ENCODE measurements around the gene TPMT.
"Not testable (repeated sequence)": the region's sequence is repeated elsewhere in the genome, so short reads cannot be mapped to it uniquely, and the experiment has no call there.

TPMT gene

DNA sequence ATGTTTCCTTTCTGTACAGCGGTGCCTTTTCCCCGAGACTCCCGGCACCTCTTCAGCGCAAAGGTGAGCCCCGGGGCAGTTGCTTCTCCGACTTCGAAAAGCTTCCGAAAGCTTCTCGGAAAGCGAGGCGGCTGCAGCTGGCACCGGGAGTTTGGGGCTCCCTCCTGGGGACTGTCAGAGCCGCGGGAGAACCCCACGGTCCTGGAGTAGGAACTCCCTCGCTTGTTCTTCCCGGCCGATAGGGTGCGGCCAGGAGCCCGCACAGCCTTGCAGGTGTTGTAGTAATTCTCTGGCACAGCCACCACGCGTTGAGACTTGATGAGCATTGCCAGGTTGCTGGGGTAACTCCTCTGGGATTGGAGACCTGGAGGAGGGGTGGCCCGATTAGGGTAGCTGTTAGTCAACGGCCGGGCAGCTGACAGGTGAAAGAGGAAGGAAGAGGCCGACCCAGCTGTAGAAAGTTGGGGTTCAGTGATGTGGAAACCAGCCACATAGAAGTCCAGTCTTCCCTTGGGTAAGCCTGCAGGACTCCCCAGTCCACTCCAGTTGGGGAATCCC lies 1.1 kb upstream of the TPMT start:
- DNase-seq (ENCODE audit: low read depth in 2 of 3, low spot score in 1 of 3): peak in 2 of 3 donors; percentile 26 to 34

DNA sequence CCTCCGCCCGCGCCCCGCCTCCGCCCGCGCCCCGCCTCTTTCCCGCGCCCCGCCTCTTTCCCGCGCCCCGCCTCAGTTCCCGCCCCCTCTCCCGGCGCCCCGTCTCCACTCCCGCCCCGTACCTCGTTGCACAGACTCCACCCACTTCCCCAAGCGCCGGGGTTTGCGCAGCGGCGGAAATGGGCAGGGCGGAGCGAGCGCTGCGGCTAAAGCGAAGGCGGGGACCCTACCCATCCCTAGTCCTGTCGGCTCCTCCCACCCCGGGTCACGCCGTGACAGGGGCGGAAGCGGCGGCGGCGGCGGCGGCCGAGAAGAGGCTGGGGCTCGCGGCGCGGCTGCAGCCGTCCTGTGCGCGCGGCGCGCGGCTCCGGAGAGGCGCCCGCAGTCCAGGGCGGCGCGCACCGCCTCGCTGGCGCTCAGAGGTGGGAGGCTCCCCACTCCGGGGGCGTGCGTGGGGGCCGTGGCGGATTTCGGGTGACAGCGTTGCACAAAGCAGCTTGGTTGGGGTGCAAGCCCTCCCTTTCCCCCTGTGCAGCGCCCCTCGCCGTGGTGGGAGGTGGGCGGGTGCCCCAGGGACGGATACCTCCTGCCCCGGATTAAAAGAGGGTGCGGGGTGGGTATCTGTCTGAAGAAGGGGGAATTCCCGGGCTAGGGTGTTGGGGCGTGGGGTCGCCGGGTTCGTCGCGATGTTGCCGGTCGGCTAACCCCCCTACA lies 430 bp upstream of the TPMT start, which contains the start of gene KDM1B:
Gene KDM1B (plus strand): TSS at position 273 of the 714 bp plus-strand sequence. CDS start 4,474 bp downstream, outside the sequence.
- DNase-seq (ENCODE audit: low read depth in 2 of 3, low spot score in 1 of 3): peak; percentile 96 to 98 (median 97)

DNA sequence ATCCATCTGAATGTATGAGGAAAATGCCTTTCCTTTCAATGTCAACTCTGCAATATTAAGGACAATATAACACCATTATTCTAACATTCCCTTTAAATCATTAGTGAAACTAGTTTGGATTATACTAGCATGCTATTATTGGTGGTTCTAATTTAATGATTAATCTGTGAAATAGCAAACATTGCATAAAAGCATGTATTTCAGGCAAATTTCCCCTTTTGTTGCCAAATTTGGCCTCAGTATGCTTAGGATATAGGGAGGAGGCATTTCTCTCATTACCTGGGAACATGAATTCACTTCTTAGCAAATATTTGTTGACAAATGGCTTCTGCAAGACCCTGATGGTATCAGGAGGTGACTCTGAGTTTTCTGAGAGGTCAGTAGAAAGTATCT lies 1.6 kb downstream of the TPMT start:
- DNase-seq (ENCODE audit: low read depth in 2 of 3, low spot score in 1 of 3): no peak

DNA sequence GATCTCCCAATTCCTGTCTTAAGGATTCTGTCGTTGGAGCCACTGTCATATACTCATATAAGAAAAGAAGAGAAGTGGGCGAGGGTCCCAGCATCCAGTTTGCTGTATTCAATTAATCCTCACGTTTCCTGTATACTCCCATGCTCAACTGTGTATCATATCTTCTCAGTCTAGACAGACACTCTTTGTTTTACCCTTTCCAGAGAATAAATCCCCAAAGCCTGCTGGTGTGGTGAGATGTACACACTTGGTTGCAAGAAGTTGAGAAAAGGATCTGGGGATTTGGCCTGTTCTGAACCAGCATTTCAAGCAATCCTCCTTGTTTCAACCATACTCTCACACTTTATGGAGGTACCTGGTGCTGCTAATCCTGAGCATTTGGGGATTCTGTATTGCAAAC lies 3.1 kb downstream of the TPMT start:
- no peak for DNase-seq (ENCODE audit: low read depth in 2 of 3, low spot score in 1 of 3)

DNA sequence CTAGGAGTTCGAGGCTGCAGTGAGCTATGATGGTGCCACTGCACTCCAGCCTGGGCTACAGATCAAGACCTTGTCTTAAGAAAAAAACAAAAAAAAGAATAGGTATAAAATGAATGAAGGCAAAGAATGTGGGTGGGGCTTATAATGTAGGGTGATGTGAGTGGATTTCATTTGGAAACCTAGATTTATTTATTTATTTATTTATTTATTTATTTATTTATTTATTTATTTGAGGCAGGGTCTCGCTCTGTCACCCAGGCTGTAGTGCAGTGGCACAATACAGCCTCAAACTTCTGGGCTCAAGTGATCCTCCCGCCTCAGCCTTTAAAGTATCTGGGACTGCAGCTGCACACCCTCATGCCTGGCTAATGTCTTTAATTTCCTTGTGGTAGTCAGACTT lies 3.5 kb downstream of the TPMT start:
- DNase-seq (ENCODE audit: low read depth in 2 of 3, low spot score in 1 of 3): not testable (repeated sequence)

DNA sequence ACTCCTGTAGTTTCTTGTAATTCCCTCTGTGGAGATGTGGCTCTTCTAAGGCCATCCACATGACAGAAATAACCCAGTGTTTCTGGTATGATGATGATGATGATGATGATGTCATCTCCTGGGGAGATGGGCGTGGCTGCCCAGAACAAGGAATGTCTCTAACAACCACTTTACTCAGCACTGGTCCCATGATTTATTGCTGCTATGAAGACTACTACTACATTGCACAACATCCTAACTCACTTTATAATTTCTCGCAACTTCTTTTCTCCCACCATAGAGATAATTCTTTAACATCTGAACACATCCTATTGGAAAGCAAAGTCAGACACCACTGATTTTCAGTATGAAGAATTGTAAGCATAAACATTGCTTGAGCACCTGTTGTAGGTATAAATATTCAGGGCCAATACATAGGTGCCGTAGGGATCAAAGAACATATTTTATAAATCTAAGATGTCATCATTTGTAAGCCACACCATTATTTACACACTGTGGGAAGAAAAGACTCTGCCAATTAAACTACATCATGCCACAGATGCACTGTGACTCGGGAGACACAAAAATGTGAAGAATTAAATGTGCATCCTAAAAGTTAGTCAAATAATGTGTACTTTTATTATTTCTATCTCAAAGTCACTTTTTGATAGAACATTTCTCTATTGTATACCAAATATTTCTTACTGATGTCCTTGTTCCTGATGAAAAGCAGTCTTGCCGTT lies 6.4 kb downstream of the TPMT start:
- no peak for DNase-seq (ENCODE audit: low read depth in 2 of 3, low spot score in 1 of 3)

DNA sequence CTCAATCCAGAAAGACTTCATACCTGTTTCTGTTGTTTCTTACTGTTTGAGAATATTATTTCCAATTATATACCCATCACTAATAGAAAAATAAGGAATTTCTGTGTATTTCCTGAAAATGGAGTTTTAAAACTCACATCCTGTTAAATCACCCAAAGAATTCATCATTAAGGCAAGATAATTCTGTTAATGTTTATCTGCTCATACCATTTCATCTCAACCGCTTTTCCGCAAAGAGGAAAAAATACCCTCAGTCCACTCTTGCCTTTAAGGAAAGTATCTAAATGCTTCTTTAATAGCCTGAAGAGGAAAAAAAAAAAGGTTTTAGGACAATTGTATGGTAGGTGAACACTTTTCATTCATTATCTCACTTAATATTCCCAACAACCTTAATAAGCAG lies 7.3 kb downstream of the TPMT start:
- no peak for DNase-seq (ENCODE audit: low read depth in 2 of 3, low spot score in 1 of 3)

DNA sequence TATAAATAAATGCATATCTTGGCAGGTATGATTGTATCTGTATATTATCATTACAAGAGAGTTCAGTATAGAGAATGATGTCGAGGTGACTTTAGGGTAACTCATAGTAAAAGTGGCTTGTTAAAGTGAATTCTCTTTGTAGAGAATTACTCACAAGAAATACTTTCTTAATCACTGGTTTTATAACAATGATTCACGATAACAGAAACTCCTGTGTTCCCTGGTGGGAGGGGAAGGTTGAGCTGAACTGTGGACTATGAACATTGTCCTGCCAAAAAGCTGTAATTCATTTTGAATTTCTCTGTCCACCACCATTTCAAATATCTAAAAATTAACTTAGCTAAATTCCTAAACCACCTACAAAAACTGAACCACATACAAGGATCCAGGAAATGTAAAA lies 7.7 kb downstream of the TPMT start:
- no peak for DNase-seq (ENCODE audit: low read depth in 2 of 3, low spot score in 1 of 3)

DNA sequence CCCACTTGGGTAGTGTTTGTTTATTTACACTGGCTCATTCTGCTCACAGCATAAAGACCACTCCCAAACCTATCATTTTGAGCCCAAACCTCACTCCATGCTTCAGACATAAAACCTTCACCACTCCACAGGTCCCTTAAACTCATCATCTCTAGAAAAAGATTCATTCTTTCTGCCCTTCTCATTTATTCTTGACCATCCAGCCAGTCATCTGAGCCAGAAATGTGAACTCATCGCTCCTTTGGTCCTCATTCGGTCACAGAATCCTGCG lies 12.4 kb downstream of the TPMT start:
- no peak for DNase-seq (ENCODE audit: low read depth in 2 of 3, low spot score in 1 of 3)

DNA sequence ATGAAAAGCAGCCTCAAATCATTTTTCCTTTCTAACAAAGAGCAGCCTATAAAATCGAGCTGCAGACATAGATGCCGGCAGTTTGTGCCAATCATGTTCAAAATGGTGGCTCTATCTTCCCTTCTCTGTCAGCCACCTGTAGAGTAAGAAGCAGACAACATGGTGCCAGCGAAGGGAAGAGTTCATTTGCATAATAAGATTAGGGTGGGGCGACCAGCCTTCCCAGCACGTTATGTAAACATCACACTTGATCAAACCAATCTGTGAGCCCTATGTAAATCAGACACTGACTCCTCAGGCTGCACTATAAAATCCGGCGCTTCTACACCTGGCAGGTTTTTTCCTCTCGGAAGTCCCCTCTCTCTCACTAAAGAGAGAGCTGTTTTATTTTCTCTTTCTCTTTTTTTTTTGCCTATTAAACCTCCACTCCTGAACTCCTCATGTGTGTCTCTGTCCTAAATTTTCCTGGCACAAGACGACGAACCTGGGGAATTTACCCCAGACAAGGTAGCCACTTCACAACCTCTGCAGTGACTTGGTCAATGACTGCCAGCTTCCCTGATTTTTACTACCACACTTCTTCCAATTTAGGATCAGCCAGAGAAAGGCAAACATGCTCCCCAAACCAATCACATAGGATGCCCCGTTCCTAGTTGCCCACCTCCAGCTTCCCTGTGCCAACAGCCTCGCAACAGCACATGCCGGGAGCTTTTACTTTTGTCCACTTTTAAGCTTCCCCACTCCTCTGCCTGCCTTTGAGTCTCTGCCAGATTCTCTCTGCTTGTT lies 12.9 kb downstream of the TPMT start:
- no peak for DNase-seq (ENCODE audit: low read depth in 2 of 3, low spot score in 1 of 3)

DNA sequence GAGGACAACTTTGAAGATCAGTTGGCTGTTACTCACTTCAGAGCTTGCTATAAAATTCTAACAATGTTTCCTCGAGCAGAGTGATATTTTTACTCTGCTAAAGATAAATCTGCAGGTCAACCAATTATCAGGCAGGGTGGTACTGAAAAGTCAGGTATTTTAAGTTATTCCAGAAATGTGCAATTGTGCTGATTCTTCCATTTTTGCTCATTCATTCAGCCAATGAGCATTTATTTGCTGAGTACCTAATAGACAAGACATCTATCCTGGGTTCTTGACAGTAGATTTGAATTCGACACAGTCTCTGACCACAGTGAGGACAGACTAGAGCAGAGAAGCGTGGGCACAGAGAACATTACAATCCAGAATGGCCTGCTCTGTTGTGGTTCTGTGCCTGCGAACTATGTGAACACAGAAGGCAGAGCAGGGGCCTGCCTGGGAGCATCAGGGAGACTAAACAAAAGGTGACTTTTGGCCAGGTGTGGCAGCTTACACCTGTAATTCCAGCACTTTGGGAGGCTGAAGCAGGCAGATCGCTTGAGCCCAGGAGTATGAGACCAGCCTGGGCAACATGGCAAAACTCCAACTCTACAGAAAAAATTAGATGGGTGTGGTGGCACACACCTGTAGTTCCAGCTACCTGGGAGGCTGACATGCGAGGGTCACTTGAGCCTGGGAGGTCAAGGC lies 14.8 kb downstream of the TPMT start:
- no peak for DNase-seq (ENCODE audit: low read depth in 2 of 3, low spot score in 1 of 3)

DNA sequence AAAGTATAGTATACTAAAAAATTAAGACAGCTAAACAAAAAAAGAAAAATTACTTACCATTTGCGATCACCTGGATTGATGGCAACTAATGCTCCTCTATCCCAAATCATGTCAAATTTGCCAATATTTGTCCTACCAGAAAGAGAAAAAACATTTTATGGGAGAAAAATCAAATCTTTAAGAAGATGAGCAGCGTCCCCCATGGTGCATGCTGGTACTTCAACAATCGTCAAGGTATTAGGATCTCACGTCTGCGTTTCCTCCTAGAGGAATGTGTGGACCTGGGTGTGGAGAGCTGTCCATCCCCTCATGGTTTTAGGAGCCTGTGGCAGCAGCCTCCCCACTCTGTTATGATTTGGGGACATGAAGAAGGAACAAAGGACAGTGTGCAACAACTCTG lies 16.0 kb downstream of the TPMT start:
- DNase-seq (ENCODE audit: low read depth in 2 of 3, low spot score in 1 of 3): no peak

DNA sequence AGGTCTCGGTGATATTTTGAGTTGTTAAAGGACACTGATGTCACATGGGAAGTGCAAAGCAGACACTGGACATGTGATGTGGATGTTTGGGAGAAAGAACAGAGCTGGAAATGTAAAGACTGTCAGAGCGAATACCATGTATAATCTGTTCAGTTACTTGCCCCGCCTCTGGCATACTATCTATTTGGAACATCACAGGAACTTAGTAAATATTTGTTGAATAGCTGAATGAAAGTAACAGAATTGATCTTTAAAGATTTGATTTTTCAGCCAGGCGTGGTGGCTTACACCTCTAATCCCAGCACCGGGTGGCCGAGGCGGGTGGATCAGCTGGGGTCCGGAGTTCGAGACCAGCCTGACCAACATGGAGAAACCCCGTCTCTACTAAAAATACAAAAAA lies 18.6 kb downstream of the TPMT start:
- no peak for DNase-seq (ENCODE audit: low read depth in 2 of 3, low spot score in 1 of 3)

DNA sequence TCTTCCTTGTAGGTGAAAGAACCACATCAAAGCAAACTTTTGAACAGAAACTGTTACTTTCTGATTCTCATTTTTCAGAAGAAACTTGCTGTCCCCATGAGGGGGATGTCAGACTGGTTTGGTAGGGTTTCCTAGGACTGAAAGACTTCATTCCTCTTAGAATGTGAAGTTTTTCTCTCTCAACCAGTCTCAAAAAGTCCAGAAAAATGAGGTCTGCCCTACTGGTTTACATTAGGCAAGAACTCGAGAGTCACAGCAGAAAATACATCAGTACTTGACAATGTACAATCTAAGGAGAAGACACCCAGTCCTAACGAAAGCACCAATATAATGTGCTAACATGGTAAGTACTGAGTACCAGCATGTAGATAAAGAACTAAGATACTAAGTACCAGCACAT lies 19.7 kb downstream of the TPMT start:
- no peak for DNase-seq (ENCODE audit: low read depth in 2 of 3, low spot score in 1 of 3)

DNA sequence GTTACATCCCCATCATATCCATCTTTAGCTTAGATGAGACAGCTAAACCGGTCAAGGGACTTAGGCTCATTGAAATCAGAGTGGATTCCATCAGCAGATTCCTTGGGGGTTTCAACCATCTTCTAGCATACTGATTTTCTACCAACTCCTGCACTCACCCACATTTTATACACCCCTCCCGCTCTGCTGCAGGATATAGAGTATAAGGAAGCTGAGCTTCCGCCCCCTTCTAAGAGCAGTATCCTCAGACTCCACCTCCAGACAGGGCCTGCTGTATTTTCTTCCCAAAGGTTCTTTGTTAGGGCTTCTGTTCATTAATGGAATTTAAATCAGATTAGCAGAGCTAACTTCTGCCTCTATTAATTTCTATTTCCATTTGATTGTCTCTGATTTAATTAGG lies 22.5 kb downstream of the TPMT start:
- DNase-seq (ENCODE audit: low read depth in 2 of 3, low spot score in 1 of 3): no peak

DNA sequence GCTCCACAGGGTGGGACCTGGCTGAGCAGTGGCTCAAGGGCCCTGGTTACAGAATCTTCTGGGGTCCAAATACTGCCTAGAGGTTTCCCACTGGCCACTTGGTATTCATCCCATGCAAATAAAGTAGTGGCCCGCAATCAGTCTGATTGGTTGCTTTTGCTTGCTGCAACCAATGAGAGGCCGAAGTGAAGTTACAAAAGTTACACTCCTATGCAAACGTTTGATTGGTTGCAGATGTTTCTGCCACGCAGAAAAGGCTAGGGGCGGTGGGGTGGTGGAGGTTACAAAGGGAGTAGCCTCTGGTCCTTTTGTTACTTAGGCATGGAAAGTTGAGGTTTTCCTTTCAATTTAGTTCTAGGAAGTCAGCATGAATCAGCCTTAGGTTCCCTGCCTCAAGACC lies 28.8 kb downstream of the TPMT start:
- no peak for DNase-seq (ENCODE audit: low read depth in 2 of 3, low spot score in 1 of 3)

DNA sequence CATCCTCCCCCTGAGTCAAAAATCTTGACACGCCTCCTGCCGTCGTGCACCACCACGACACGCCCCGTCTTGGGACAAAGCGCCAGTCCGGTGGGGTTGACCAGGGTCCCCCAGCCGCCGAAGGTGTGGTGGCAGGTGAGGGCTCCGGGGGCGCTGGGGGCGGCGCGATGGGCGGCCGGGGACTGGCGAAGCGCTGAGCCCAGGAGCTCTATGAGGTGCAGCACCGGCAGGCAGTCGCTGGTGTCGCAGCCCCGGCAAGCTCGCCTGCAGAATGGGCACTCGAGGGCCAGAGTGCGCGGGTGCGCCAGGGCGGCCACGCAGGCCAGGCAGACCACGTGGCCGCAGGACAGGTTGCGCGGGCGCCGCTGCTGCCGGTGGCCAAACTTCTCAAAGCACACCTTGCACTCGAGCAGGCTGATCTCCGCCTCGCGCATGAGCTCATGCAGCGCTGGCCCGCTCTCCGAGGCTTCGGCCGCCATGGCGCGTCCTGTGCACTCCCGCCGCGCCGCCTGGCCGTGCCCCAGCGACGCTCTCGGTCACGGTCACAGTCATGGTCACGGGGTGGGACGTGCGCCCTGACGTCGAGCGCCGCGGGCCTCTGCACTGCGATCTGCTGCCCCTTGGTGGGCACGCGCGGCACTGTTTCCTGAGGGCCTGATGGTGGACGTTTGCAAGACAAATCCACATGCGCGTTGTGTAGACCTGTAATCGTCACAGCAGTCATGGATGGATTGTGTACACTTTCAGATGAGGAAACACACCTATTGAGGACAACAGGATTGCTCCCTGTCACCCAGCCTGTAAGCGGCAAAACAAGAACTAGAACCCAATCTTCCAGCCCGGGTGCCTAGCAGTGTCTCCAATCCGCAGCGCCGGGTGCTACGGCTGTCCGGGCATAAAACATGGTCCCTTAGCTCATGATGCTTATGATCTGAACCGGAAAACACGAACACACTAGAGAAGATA lies 32.5 kb downstream of the TPMT start, which contains the start of gene NHLRC1:
Gene NHLRC1 (minus strand): TSS at position 550 of the 966 bp plus-strand sequence. CDS start 71 bp downstream, at position 479.
- DNase-seq (ENCODE audit: low read depth in 2 of 3, low spot score in 1 of 3): peak; percentile 66 to 73 (median 72)

DNA sequence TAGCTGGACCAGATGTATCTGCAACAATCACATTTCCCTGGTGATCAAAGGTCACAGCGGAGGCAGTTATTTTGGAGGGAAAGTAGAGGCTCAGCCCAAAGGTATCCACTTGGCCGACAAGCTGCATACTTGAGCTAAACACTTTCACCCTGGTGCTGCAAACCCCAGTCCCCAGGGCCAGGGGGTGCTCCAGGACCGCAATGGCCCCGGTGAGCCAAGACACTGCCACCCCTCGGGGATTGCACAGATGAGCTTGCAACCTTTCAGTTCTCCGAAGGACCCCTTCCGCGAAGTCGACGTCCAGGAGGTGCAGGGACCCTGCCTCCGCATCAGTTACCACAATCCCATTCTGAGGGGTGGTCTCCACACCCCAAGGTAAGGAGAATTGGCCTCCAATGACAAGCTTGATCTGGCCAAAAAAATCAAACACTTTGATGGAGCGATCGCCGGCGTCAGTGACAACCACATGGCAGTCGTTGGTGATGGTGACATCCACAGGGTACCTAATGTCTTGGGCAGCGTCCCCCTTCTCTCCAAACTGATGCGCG lies 33.2 kb downstream of the TPMT start:
- DNase-seq (ENCODE audit: low read depth in 2 of 3, low spot score in 1 of 3): no peak

DNA sequence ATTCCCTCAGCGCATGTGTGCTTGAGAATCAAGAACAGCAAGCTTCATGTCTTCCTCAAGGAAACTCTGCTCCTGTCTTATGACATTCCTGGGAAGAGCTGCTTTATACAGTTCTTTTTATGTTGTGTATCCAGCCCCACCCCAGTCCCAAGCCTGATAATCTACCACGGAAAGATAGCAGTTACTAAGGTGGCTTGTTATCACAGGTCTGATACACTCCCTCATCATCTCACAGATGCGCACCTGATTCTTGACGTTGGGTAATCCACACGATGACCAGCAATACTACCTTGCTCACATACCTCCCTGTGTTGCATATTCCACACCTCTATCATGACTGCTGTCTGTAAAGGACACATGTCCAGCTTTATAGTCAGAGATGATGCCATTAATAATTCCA lies 35.6 kb downstream of the TPMT start:
- no peak for DNase-seq (ENCODE audit: low read depth in 2 of 3, low spot score in 1 of 3)

DNA sequence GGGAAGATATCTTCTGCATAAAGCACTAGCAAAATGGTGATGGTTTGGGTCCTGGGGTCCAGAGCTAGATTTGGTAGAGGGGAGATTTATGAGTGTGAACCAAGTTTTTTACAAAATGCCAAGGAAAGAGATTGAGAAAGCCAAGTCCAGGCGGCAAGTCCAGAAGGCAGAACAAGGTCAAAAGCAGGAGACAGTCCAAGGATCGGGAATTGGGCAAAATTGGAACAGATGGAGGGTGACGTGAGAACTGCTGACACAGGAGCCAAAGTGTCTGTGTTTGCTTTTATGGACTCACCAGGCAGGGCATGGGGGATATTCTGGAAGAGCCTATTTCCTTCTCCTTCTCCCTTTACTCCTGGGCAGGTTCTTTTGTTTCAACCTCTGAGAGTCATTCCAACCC lies 36.5 kb downstream of the TPMT start:
- DNase-seq (ENCODE audit: low read depth in 2 of 3, low spot score in 1 of 3): no peak
